HG02623 (cell line): ENCODE results near the gene PCBP3.
"Not testable (repeated sequence)": the region's sequence is repeated elsewhere in the genome, so short reads cannot be mapped to it uniquely, and the experiment has no call there.

Experiments used
- ATAC-seq: cut with Tn5 transposase; IDR thresholded peaks from one replicate; pipeline ENCODE4 v1.9.1; 2021; ENCODE audit warnings: moderate library complexity; ENCODE audit not compliant: unreplicated experiment

The PCBP3 gene

DNA sequence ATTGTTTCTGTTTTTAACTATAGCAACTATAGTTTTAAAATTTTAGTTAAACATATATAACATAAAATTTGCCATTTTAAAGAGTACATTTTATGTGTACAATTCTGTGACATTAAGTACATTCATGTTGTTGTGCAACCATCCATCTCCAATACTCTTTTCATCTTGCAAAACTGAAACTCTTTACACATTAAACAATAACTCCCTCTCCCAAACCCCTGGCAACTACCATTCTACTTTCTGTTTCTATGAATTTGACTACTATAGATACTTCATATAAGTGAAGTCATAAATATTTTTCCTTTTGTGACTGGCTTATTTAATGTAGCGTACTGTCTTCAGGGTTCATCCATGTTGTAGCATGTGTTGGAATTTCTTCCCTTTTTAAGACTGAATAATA, 25.9 kb downstream of the PCBP3 start:
- no peak for ATAC-seq

DNA sequence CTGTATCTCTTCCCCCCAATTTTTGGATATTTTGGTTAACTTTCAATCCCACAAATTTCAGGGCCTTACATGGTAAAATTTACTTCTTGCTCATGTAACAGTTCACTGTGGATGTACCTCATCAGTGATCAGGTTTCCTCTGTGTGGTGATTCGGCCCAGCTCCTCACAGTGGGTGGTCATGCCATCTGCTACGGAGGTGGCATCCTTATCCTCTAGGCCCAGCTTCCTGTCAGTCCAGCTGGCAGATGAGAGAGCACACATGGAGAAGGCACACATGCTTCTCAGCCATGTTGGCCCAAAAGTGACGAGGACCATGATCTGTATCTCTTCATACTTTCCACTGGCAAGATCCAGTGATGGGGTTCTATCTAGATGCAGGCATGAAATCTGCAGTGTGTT, 27.2 kb downstream of the PCBP3 start:
- no peak for ATAC-seq

DNA sequence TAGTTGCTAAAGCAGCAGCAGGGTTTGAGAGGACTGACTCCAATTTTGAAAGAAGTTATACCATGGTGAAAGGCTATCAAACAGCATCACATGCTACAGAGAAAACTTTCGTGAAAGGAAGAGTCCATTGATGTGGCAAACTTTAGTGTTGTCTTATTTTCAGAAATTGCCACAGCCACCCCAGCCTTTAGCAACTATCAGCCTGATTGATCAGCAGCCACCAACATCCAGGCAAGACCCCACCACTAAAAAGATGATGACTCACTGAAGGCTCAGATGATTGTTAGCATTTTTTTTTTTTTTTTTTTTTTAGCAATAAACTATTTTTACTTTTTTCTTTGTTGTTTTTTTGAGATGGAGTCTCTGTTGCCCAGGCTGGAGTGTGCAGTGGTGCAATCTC, 35.3 kb downstream of the PCBP3 start:
- not testable (repeated sequence) for ATAC-seq

DNA sequence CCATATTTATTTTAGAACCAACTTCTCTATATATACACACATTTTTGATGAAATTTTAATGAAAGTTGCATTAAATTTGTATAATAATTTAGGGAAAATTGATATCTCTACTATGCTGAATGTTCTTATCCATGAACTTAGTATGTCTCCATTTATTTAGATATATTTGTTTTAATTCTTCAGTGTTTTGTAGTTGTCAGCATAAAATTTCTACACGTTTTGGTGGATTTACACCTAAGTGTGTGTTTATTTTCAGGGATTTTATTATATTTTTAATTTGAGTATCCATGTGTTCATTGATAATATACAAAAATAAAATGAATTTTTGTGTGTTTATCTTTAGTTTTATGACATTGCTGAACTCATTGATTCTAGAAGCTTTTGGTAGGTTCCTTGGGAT, 36.7 kb downstream of the PCBP3 start:
- no peak for ATAC-seq

DNA sequence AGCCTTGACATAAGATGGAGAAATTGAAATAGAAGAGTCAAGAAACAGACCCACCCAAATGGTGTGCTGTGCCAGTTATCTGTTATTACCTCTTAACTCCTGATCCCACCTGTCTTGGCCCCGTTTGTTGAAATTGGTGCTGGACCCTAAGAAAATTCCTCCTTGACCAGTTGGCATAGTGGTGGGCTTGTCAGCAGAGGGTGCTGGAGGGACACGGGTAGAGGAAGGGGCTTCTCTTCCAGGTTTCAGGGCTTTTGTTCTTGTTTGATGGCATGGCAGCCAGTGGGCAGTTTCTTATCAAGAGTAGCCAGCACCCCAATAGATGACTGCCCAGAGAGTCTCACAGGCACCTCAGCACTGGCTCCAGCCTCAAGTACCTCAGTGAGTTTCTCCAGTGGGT, 51.6 kb downstream of the PCBP3 start:
- ATAC-seq, result no peak

DNA sequence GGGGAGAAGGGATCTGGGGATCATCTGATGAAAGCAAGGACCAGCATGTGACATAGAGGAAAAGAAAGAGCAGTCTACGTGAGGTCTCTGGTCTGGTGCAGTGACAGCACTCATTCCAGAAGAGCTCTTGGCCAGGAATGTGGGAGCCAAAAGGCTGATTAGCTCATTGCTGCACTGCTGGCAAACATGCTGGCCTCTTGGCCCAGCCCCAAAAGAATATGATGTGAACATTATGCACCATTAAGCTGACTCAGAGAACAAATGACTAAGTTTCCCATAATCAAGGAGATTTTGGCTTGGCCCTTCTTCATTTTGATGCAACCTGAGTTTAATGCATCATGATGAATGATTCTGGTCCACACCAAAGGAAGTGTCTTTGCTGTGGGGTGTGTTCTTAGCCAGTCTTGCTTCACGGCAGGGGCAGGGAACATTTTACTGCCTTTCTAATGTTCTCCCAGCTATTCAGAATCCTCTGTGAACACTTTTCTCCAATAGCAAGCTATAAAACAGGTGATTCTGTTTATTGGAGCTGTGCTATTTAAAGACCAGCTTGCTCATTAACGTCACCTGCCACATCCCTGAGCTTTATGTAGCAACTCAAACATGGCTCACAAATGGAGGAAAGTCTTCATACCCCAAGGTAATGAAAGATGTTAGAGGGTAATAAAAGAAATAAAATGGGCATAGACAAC, 55.1 kb downstream of the PCBP3 start:
- no peak for ATAC-seq

DNA sequence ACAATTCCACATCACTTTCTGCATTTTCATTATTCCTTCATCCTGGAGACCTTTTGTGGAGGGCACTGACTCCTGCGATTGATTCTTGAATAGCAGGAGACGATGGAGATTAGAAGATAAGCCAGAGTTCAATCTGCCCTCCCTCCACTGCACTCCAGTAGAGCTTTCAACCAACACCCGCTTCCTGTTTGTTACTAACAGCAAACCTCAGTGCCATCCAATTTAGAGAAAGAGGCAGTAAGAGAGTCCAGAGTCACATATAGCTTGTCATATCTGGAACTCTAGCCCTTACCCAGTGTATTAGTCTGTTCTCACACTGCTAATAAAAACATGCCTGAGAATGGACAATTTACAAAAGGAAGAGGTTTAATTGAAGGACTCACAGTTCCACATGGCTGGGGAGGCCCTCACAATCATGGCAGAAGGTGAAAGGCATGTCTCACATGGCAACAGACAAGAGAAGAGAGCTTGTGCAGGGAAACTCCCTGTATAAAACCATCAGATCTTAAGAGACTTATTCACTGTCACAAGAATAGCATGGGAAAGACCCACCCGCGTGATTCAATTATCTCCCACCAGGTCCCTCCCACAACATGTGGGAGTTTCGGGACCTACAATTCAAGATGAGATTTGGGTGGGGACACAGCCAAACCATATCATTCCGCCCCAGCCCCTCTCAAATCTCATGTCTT, 55.9 kb downstream of the PCBP3 start:
- no peak for ATAC-seq

DNA sequence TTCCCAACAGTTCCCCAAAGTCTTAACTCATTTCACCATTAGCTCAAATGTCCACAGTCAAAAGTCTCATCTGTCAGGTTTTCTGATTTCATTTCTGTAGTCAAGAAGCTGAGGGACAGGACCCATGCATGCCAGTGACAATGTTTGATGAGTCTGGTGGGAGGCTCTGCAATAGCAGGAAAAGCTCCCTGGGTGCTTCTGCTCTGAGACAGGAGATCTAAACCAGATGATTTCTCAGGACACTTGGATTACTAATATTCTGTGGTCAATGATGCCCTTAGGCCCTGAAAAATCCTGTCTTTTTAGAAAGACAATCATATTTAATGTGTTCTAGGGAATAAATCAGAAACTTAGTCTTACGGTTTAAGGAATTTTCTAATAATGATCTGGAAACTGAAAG, 56.4 kb downstream of the PCBP3 start:
- no peak for ATAC-seq

DNA sequence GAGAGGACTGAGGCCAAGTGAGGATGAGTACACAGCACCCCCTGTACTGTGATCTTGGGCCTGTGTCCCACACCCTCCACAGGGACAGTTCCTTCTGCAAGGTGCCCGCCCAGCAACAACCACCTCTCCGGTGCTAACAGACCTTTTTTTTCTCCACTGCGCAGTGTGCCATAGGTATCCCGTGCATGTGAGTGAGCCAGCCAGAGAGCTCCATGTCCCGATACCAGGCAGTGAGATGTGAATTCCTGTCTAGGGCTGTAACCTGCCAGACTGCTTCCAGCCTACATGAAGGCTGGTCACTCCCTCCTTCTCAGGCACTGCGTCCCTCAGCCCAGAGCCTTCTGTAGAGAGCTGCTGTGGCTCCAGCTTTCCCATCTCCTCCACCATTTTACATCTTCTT, 56.9 kb downstream of the PCBP3 start:
- ATAC-seq, result no peak

DNA sequence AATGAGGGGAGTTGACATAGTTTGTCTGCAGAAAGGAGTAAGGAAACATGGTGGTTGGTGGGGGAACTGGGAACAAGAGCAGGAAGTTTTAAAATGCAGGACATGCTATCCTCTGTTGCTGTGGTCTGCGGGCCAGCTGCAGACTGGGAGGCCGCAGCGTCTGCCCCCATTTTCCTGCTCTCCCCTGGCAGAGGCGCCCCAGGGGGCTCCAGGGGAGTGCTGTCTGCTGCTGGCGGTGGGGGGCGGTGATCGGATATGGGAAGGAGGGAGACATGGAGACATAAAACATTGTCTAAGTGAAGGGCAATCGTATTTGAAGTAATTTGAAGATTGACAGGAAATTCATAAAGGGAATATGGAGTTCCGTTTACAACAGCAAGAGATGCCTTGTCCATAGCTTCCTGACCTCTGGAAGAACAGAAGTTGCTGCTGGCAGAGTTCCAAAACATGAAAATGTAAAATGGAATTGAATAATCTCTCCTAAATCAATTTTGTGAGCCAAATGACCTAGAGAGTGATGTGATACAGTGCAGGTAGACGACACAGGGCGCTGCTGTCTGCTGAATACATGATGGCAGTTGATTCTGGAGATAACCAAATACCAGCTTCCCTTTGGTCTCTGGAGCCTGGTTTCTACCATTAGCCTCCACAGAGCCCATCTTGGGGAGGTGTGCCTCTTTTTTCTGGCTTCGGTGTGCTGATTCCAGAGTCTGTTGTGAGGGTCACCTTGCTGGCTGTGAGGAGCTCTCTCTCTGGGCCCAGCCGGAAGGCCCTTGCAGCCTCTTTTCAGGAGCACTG, 61.0 kb downstream of the PCBP3 start:
- no peak for ATAC-seq

DNA sequence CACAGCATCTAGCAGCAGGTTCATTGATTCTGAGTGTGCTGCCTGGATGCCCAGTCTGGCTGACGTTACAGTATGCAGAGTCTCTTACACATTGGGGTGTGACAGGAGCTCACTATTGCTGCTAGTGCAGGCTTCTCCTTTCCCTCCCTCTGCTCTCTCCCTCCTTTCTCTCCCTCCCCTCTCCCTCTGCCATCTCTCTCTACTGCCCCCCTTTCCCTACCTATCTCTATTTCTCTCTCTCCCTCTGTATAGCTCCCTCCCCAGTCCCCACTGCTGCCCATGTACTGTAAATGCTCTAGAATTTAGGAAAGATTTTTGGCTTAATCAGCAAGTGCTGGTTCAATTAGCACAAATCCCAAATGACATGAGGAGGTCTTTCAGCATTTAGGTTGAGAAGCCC, 62.8 kb downstream of the PCBP3 start:
- ATAC-seq, result no peak

DNA sequence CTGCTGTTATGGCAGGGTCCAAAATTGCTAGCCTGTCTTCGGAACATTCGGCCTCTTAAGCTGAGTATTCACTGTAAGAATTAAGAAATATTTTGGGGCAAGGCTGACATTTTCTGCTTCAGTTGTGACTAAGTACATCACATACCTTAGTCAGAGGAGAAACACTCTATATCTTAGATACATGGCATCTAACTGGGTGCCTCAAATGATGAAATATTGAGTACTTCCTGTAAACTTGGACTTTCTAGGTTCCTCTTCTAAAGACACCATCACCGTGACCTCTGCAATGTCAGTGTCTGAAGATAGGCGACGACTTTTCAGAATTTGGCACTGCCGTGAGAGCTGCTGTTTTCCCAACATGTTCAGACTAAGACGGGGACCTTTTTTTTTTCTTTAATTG, 65.6 kb downstream of the PCBP3 start:
- ATAC-seq, result no peak

DNA sequence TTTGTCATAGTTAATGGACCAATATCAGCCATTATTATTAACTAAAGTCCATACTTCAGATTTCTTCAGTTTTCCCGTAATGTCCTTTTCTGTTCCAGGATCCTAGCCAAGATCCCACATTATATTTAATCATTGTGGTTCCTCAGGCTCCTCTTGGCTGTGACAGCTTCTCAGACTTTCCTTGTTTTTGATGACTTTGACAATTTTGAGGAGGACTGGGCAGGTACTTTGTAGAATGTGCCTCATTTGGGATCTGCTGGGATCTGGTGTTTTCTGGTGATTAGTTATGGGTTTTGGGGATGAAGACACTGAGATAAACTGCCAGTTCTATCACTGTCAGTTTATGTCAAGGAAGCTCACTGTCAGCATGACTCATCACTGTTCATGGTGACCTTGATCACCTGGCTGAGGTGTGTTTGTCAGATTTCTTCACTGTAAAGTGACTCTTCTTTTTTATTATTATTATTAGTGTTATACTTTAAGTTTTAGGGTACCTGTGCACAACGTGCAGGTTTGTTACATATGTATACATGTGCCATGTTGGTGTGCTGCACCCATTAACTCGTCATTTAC, 66.3 kb downstream of the PCBP3 start:
- no peak for ATAC-seq

DNA sequence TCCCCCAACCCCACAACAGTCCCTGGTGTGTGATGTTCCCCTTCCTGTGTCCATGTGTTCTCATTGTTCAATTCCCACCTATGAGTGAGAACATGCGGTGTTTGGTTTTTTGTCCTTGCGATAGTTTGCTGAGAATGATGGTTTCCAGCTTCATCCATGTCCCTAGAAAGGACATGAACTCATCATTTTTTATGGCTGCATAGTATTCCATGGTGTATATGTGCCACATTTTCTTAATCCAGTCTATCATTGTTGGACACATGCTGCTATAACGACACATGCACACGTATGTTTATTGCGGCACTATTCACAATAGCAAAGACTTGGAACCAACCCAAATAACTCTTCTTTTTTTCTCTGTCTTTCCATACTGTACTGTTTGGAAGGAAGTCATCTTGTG, 66.8 kb downstream of the PCBP3 start:
- ATAC-seq, result not testable (repeated sequence)

DNA sequence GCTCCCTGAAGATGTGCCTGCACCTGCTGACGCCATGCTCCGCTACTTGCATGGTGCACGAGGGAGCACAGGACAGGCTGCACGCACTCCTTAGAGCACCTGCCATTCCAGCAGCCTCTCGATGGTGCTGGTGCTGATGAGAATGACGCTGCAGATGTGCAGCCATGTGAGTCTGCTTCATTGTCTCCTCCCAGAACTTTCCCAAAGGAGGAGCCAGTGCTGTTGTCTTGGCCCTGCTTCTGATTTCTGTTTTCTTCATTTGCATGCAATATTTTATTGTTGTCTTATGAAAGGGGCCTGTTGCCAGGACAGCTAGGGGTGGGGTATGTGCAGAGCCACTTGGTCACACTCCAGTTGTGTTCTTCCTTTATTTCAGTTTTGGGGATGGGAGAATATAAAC, 70.1 kb downstream of the PCBP3 start:
- ATAC-seq, result no peak

DNA sequence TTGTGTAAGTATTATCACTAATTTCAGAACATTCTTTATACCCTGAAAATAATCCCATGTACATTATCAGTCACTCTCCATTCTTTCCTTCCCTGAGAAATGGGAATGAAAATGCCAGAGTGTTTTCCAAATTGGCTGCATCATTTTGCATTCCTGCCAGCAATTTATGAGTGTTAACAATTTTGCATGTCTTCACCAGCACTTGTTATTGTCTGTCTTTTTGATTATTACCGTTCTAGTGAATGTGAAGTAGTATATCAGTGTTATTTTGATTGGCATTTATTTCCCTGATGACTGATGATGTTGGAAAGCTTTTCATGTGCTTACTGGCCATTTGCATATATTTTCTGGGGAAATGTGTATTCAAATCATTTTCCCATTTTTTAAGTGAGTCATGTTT, 71.9 kb downstream of the PCBP3 start:
- ATAC-seq, result no peak

DNA sequence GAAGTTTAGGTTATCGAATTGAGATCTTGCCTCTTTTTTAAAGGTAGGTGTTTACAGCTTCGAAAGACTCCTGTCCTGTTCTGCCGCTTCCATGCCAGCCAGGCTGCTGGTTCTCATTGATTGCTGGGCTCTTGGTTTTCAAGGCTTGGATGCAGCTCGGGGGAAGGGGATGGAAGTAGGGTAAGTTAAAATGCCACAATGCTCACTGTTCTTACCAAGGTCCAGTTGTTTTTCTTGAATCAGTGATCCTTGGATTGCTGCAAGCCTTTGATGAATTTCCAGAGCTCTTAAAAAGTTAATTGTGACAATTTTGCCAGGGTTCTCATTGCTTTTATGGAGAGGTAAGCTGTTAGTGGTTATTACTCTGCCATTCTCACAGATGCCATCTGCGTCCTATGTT, 74.9 kb downstream of the PCBP3 start:
- no peak for ATAC-seq

DNA sequence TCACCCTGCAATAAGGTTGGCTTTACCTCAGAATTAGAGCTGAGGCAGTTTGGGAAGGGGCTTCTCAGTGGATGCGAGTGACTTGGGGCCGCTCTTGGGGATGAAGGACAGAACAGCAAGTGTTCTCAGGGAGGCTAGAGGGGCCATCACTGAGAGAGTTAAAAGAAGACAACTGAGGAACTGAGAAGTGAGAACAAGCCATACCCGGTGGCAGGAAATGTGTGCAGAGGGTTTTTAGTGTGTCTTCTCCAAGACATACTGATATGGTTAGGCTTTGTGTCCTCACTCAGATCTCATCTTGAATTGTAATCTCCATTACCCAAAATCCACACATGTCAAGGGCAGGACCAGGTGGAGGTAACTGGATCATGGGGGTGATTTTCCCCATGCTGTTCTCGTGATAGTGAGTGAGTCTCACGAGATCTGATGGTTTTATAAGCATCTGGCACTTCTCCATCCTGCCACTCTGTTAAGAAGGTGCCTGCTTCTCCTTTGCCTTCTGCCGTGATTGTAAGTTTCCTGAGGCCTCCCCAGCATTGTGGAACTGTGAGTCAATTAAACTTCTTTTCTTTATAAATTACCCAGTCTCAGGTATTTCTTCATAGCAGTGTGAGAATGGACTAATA, 75.8 kb downstream of the PCBP3 start:
- ATAC-seq, result no peak

DNA sequence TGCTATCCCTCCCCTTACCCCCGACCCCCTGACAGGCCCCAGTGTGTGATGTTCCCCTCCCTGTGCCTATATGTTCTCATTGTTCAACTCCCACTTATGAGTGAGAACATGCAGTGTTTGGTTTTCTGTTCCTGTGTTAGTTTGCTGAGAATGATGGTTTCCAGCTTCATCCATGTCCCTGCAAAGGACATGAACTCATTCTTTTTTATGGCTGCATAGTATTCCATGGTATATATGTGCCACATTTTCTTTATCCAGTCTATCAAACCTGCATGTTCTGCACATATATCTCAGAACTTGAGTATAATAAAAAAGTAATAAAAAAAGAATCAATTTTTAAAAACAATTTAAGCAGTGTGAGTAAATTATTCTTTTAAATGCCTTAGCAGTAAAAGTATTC, 76.7 kb downstream of the PCBP3 start:
- not testable (repeated sequence) for ATAC-seq

DNA sequence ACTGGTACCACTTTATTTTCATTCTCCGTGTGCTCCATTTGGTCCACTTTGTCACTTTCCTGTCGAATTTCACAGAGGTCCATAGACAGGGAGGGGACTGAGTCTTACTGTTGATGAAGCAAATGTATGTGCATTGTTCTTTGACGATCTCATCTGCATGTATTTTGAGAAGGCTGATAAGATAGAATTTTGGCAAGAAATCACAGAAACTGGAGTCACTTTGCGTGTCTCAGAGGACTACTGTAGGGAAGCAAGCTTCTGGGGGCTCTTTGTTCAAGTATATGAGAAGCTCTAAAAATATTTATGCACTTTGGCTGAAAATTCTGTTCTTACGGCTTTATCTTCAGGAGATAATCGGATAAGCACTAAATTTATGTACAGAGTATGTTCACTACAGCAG, 78.1 kb downstream of the PCBP3 start:
- no peak for ATAC-seq
